Measurements from ENCODE around the gene METTL14.

METTL14 gene

GRCh38 chr4:118682928-118683327 is 2.3 kb upstream of the METTL14 start:
- H3K36me3 ChIP-seq (ENCODE audit: control insufficient read depth in 4 of 4, insufficient read depth in 4 of 4, low read length in 3 of 4), result peaks cover 0 to 6% (median 3%) of the 10 kb centered on the region in 4 experiments
- H3K4me3 ChIP-seq (ENCODE audit: control insufficient read depth in 1 of 7, extremely low read depth in 1 of 7, insufficient read depth in 4 of 7, low read depth in 2 of 7, low read length in 6 of 7), result no peak overlapping the region
- peak; percentile 32 to 49 (median 47) for DNase-seq
- H3K27me3 ChIP-seq (replicated peaks in 2 of 5; ENCODE audit: control insufficient read depth in 4 of 5, insufficient read depth in 5 of 5, low read length in 4 of 5), result no peaks in the 10 kb centered on the region
- H3K27ac ChIP-seq (ENCODE audit: insufficient read depth in 1 of 2, low read depth in 1 of 2, low read length in 2 of 2, poor library complexity in 1 of 2, severe bottlenecking in 2 of 2), result no peak overlapping the region
- no CpG with 5 or more reads among the region's 1 CpG for WGBS (ENCODE audit: insufficient coverage)
- no peaks in the 10 kb centered on the region for H3K9me3 ChIP-seq (ENCODE audit: control extremely low read depth in 1 of 5, control insufficient read depth in 4 of 5, insufficient read depth in 2 of 5, low read depth in 1 of 5, low read length in 4 of 5)
- H3K4me1 ChIP-seq (ENCODE audit: control extremely low read depth in 1 of 4, control insufficient read depth in 4 of 4, insufficient read depth in 4 of 4, low read length in 3 of 4), result peaks cover 10 to 23% (median 12%) of the 10 kb centered on the region in 4 experiments
- ChIA-PET CTCF (interaction anchor here (0.8 kb wide), 1 partner anchor 11 kb away, joined by 3 read pairs; no protein-coding TSS in a partner anchor), POLR2A (no interaction called here)

GRCh38 chr4:118683513-118683912 is 1.7 kb upstream of the METTL14 start:
- no peak overlapping the region for H3K27ac ChIP-seq (ENCODE audit: insufficient read depth in 1 of 2, low read depth in 1 of 2, low read length in 2 of 2, poor library complexity in 1 of 2, severe bottlenecking in 2 of 2)
- POLR2A ChIA-PET, result no interaction called here
- peaks cover 10 to 23% (median 12%) of the 10 kb centered on the region in 4 experiments for H3K4me1 ChIP-seq (ENCODE audit: control extremely low read depth in 1 of 4, control insufficient read depth in 4 of 4, insufficient read depth in 4 of 4, low read length in 3 of 4)
- DNase-seq, result no peak
- H3K36me3 ChIP-seq (ENCODE audit: control insufficient read depth in 4 of 4, insufficient read depth in 4 of 4, low read length in 3 of 4), result peaks cover 0 to 9% (median 4%) of the 10 kb centered on the region in 4 experiments
- H3K27me3 ChIP-seq (replicated peaks in 2 of 5; ENCODE audit: control insufficient read depth in 4 of 5, insufficient read depth in 5 of 5, low read length in 4 of 5), result no peaks in the 10 kb centered on the region
- peak overlapping the region in 1 of 7 experiments; percentile 28 for H3K4me3 ChIP-seq (ENCODE audit: control insufficient read depth in 1 of 7, extremely low read depth in 1 of 7, insufficient read depth in 4 of 7, low read depth in 2 of 7, low read length in 6 of 7)
- CTCF ChIA-PET, result no interaction called here
- H3K9me3 ChIP-seq (ENCODE audit: control extremely low read depth in 1 of 5, control insufficient read depth in 4 of 5, insufficient read depth in 2 of 5, low read depth in 1 of 5, low read length in 4 of 5), result no peaks in the 10 kb centered on the region
- no CpG with 5 or more reads among the region's 2 CpGs for WGBS (ENCODE audit: insufficient coverage)

GRCh38 chr4:118703118-118703517 is 17.9 kb downstream of the METTL14 start:
- 100% methylated on average over 1 of the region's 2 CpGs for WGBS (ENCODE audit: insufficient coverage)
- ChIA-PET CTCF (interaction anchor here (0.6 kb wide), 1 partner anchor 148 kb away, joined by 4 read pairs; no protein-coding TSS in a partner anchor), POLR2A (no interaction called here)
- Histone ChIP-seq H3K9me3 (ENCODE audit: control extremely low read depth in 1 of 5, control insufficient read depth in 4 of 5, insufficient read depth in 2 of 5, low read depth in 1 of 5, low read length in 4 of 5) (no peaks in the 10 kb centered on the region), H3K27ac (ENCODE audit: insufficient read depth in 1 of 2, low read depth in 1 of 2, low read length in 2 of 2, poor library complexity in 1 of 2, severe bottlenecking in 2 of 2) (no peak overlapping the region), H3K4me1 (ENCODE audit: control extremely low read depth in 1 of 4, control insufficient read depth in 4 of 4, insufficient read depth in 4 of 4, low read length in 3 of 4) (no peaks in the 10 kb centered on the region), H3K27me3 (replicated peaks in 2 of 5; ENCODE audit: control insufficient read depth in 4 of 5, insufficient read depth in 5 of 5, low read length in 4 of 5) (no peaks in the 10 kb centered on the region), H3K4me3 (ENCODE audit: control insufficient read depth in 1 of 7, extremely low read depth in 1 of 7, insufficient read depth in 4 of 7, low read depth in 2 of 7, low read length in 6 of 7) (no peak overlapping the region), H3K36me3 (ENCODE audit: control insufficient read depth in 4 of 4, insufficient read depth in 4 of 4, low read length in 3 of 4) (peaks cover 26 to 63% (median 40%) of the 10 kb centered on the region in 4 experiments)
- DNase-seq, result no peak

GRCh38 chr4:118711052-118711451 is 25.9 kb downstream of the METTL14 start:
- no peak overlapping the region for H3K4me3 ChIP-seq (ENCODE audit: control insufficient read depth in 1 of 7, extremely low read depth in 1 of 7, insufficient read depth in 4 of 7, low read depth in 2 of 7, low read length in 6 of 7)
- no peaks in the 10 kb centered on the region for H3K27me3 ChIP-seq (replicated peaks in 2 of 5; ENCODE audit: control insufficient read depth in 4 of 5, insufficient read depth in 5 of 5, low read length in 4 of 5)
- no peak overlapping the region for H3K27ac ChIP-seq (ENCODE audit: insufficient read depth in 1 of 2, low read depth in 1 of 2, low read length in 2 of 2, poor library complexity in 1 of 2, severe bottlenecking in 2 of 2)
- no peak for DNase-seq
- CTCF ChIA-PET, result no interaction called here
- no CpG with 5 or more reads among the region's 2 CpGs for WGBS (ENCODE audit: insufficient coverage)
- POLR2A ChIA-PET, result no interaction called here
- H3K9me3 ChIP-seq (ENCODE audit: control extremely low read depth in 1 of 5, control insufficient read depth in 4 of 5, insufficient read depth in 2 of 5, low read depth in 1 of 5, low read length in 4 of 5), result no peaks in the 10 kb centered on the region
- H3K36me3 ChIP-seq (ENCODE audit: control insufficient read depth in 4 of 4, insufficient read depth in 4 of 4, low read length in 3 of 4), result peaks cover 23 to 44% (median 37%) of the 10 kb centered on the region in 4 experiments
- no peaks in the 10 kb centered on the region for H3K4me1 ChIP-seq (ENCODE audit: control extremely low read depth in 1 of 4, control insufficient read depth in 4 of 4, insufficient read depth in 4 of 4, low read length in 3 of 4)

- no CpG with 5 or more reads among the region's 1 CpG for WGBS (ENCODE audit: insufficient coverage)
- no peak overlapping the region for H3K27ac ChIP-seq (ENCODE audit: insufficient read depth in 1 of 2, low read depth in 1 of 2, low read length in 2 of 2, poor library complexity in 1 of 2, severe bottlenecking in 2 of 2)
Measured at GRCh38 chr4:118712872-118713271, 27.7 kb downstream of the METTL14 start.

GRCh38 chr4:118714682-118715081 is 29.5 kb downstream of the METTL14 start:
- no peaks in the 10 kb centered on the region for H3K4me1 ChIP-seq (ENCODE audit: control extremely low read depth in 1 of 4, control insufficient read depth in 4 of 4, insufficient read depth in 4 of 4, low read length in 3 of 4)
- ChIA-PET POLR2A (no interaction called here), CTCF (no interaction called here)
- peaks cover 14 to 21% (median 17%) of the 10 kb centered on the region in 4 experiments for H3K36me3 ChIP-seq (ENCODE audit: control insufficient read depth in 4 of 4, insufficient read depth in 4 of 4, low read length in 3 of 4)
- no peaks in the 10 kb centered on the region for H3K9me3 ChIP-seq (ENCODE audit: control extremely low read depth in 1 of 5, control insufficient read depth in 4 of 5, insufficient read depth in 2 of 5, low read depth in 1 of 5, low read length in 4 of 5)
- DNase-seq, result no peak
- no CpG with 5 or more reads among the region's 4 CpGs for WGBS (ENCODE audit: insufficient coverage)
- H3K4me3 ChIP-seq (ENCODE audit: control insufficient read depth in 1 of 7, extremely low read depth in 1 of 7, insufficient read depth in 4 of 7, low read depth in 2 of 7, low read length in 6 of 7), result no peak overlapping the region
- H3K27me3 ChIP-seq (replicated peaks in 2 of 5; ENCODE audit: control insufficient read depth in 4 of 5, insufficient read depth in 5 of 5, low read length in 4 of 5), result no peaks in the 10 kb centered on the region
- H3K27ac ChIP-seq (ENCODE audit: insufficient read depth in 1 of 2, low read depth in 1 of 2, low read length in 2 of 2, poor library complexity in 1 of 2, severe bottlenecking in 2 of 2), result no peak overlapping the region

More at GRCh38 chr4:118712872-118713271, 27.7 kb downstream of the METTL14 start:
- peaks cover 16 to 36% (median 29%) of the 10 kb centered on the region in 4 experiments for H3K36me3 ChIP-seq (ENCODE audit: control insufficient read depth in 4 of 4, insufficient read depth in 4 of 4, low read length in 3 of 4)
- H3K27me3 ChIP-seq (replicated peaks in 2 of 5; ENCODE audit: control insufficient read depth in 4 of 5, insufficient read depth in 5 of 5, low read length in 4 of 5), result no peaks in the 10 kb centered on the region
- no peak overlapping the region for H3K4me3 ChIP-seq (ENCODE audit: control insufficient read depth in 1 of 7, extremely low read depth in 1 of 7, insufficient read depth in 4 of 7, low read depth in 2 of 7, low read length in 6 of 7)
- H3K9me3 ChIP-seq (ENCODE audit: control extremely low read depth in 1 of 5, control insufficient read depth in 4 of 5, insufficient read depth in 2 of 5, low read depth in 1 of 5, low read length in 4 of 5), result no peaks in the 10 kb centered on the region
- ChIA-PET POLR2A (no interaction called here), CTCF (no interaction called here)
- H3K4me1 ChIP-seq (ENCODE audit: control extremely low read depth in 1 of 4, control insufficient read depth in 4 of 4, insufficient read depth in 4 of 4, low read length in 3 of 4), result no peaks in the 10 kb centered on the region
- no peak for DNase-seq

- Histone ChIP-seq H3K27me3 (replicated peaks in 2 of 5; ENCODE audit: control insufficient read depth in 4 of 5, insufficient read depth in 5 of 5, low read length in 4 of 5) (no peaks in the 10 kb centered on the region), H3K4me3 (ENCODE audit: control insufficient read depth in 1 of 7, extremely low read depth in 1 of 7, insufficient read depth in 4 of 7, low read depth in 2 of 7, low read length in 6 of 7) (no peak overlapping the region), H3K36me3 (ENCODE audit: control insufficient read depth in 4 of 4, insufficient read depth in 4 of 4, low read length in 3 of 4) (peaks cover 5 to 7% (median 6%) of the 10 kb centered on the region in 4 experiments), H3K4me1 (ENCODE audit: control extremely low read depth in 1 of 4, control insufficient read depth in 4 of 4, insufficient read depth in 4 of 4, low read length in 3 of 4) (no peaks in the 10 kb centered on the region), H3K27ac (ENCODE audit: insufficient read depth in 1 of 2, low read depth in 1 of 2, low read length in 2 of 2, poor library complexity in 1 of 2, severe bottlenecking in 2 of 2) (no peak overlapping the region), H3K9me3 (ENCODE audit: control extremely low read depth in 1 of 5, control insufficient read depth in 4 of 5, insufficient read depth in 2 of 5, low read depth in 1 of 5, low read length in 4 of 5) (no peaks in the 10 kb centered on the region)
- CTCF ChIA-PET, result no interaction called here
- POLR2A ChIA-PET, result no interaction called here
- WGBS (ENCODE audit: insufficient coverage), result 90% methylated on average over 2 of the region's 3 CpGs
- DNase-seq, result no peak
Measured at GRCh38 chr4:118716304-118716703, 31.1 kb downstream of the METTL14 start.

Data from common myeloid progenitor, CD34-positive (primary cell).